Prostate gland (tissue), 2 donors: Measurements from ENCODE around the gene CREB5. TPM values are rescaled to one million over a fixed set of nuclear protein-coding genes. Genes with fewer than 3 reads are reported as not detected.

Experiments
- DNase-seq: peaks from one replicate; pipeline ENCODE4 v3.0.0-alpha.2; 2019; ENCODE audit warnings: low spot score
- H3K27ac ChIP-seq, 2 donors: fragments of 200-600 bp; sonication (generic); 2 replicates each; pipeline ENCODE4 v1.5.1; 2017 to 2019
- H3K27me3 ChIP-seq: fragments of 200-600 bp; sonication (generic); replicated peaks from 2 replicates; pipeline ENCODE4 v1.5.1; 2019; ENCODE audit not compliant: insufficient read depth
- H3K36me3 ChIP-seq, 2 donors: fragments of 200-600 bp; sonication (generic); 1 replicate in 1 of 2; 2 replicates in 1 of 2; pipeline versions ENCODE4 v1.5.1 to v1.8.1; 2017 to 2019
- H3K4me1 ChIP-seq: fragments of 200-600 bp; sonication (generic); replicated peaks from 2 replicates; pipeline ENCODE4 v1.5.1; 2019
- H3K4me3 ChIP-seq, 2 donors: fragments of 200-600 bp; sonication (generic); 2 replicates each; pipeline ENCODE4 v1.5.1; 2017 to 2019
- H3K9me3 ChIP-seq: fragments of 200-600 bp; sonication (generic); 2 replicates; pipeline ENCODE4 v1.5.1; 2017
- POLR2A ChIP-seq: fragments of 450-650 bp; IDR thresholded peaks from one replicate; pipeline ENCODE4 v1.6.1; 2016; ENCODE audit warnings: antibody characterized with exemption, mild to moderate bottlenecking
- POLR2AphosphoS5 ChIP-seq: sonication (generic); formaldehyde crosslinking; IDR thresholded peaks from one replicate; pipeline ENCODE4 v1.6.1; 2017; ENCODE audit warnings: antibody characterized with exemption
- WGBS: methylation state at CpG from one replicate; pipeline ENCODE4 v1.1.5; 2018; 5-methylcytosine and 5-hydroxymethylcytosine counted together
- intact Hi-C: fragments of 100-400 bp; cut with DNase I; formaldehyde crosslinking; loops from one replicate; pipeline ENCODE4 v1.14.2; 2022
- total RNA-seq, 2 donors: library from RNA; depleted of rRNA; stranded (reverse); fragments of >200 nt; gene quantifications; one replicate each; pipeline ENCODE4 v1.1.0, GENCODE V29; 2016
- TF ChIP-seq, protein P1 (sequence below), 4 experiments: fragments of 200-600 bp in 2 of 4; fragments of 450-650 bp in 2 of 4; sonication (generic) in 2 of 4; IDR thresholded peaks; 1 replicate in 3 of 4; 2 replicates in 1 of 4; pipeline ENCODE4 v1.5.1; 2016 to 2019; ENCODE audit warnings: antibody characterized with exemption in 4 of 4, mild to moderate bottlenecking in 2 of 4, moderate library complexity in 2 of 4

CREB5 gene
- total RNA-seq, 2 donors from 2014 or later = 0.46 to 3.4 TPM

DNA sequence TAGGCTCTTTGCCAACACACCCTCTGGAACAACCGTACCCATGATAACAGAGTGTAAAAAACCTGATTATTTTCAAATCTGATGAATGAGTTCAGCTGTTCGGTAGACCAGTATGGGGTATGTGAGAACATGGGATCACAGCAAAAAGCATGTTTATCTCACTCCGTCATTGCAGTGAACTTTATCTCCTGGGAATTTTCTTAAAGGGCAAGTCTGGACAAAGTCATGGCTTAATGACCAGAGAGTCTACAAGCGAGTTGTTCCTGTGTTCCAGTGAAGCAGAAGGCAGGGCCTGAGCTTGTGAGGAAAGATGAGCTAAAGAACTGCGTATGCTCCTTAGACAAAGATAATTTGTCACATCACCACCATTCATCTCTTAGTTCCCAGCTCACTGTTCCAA lies 326.1 kb downstream of the CREB5 start:
- DNase-seq = no peak
- 43% methylated on average over 5 of the region's 5 CpGs for WGBS
- no peak overlapping the region for H3K27ac ChIP-seq
- intact Hi-C loops = no loop called here
- no peaks in the 10 kb centered on the region for H3K36me3 ChIP-seq
- H3K4me1 ChIP-seq = no peaks in the 10 kb centered on the region
- no peaks in the 10 kb centered on the region for H3K27me3 ChIP-seq
- no peak overlapping the region for H3K4me3 ChIP-seq
- no peak for TF ChIP-seq POLR2AphosphoS5
- TF ChIP-seq POLR2A = no peak
- TF ChIP-seq, protein P1, sequence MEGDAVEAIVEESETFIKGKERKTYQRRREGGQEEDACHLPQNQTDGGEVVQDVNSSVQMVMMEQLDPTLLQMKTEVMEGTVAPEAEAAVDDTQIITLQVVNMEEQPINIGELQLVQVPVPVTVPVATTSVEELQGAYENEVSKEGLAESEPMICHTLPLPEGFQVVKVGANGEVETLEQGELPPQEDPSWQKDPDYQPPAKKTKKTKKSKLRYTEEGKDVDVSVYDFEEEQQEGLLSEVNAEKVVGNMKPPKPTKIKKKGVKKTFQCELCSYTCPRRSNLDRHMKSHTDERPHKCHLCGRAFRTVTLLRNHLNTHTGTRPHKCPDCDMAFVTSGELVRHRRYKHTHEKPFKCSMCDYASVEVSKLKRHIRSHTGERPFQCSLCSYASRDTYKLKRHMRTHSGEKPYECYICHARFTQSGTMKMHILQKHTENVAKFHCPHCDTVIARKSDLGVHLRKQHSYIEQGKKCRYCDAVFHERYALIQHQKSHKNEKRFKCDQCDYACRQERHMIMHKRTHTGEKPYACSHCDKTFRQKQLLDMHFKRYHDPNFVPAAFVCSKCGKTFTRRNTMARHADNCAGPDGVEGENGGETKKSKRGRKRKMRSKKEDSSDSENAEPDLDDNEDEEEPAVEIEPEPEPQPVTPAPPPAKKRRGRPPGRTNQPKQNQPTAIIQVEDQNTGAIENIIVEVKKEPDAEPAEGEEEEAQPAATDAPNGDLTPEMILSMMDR (IDR thresholded peaks at IDR 0.05) = no peak
- no peaks in the 10 kb centered on the region for H3K9me3 ChIP-seq

DNA sequence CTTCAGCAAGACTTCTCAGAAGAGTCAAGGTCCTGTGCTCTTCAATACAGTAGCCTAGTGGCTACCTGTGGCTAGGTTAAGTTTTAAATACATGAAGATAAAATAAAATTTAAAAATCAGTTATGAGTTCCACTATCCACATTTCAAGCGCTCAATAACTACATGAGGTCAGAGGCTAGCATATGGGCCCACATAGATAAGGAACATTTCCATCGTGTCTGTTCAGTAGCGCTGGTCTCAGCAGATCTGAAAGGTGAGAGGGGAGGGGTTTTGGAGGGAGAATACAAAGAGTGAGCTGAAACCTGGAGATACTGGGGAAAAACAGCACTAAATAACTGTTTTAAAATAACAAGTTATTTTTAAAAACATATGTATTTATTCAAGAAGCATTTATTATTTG lies 326.8 kb downstream of the CREB5 start:
- TF ChIP-seq, protein P1 (IDR thresholded peaks at IDR 0.05) = no peak
- TF ChIP-seq POLR2AphosphoS5 = no peak
- no peak for TF ChIP-seq POLR2A
- no peaks in the 10 kb centered on the region for H3K36me3 ChIP-seq
- WGBS = 89% methylated on average over 3 of the region's 3 CpGs
- intact Hi-C loops = no loop called here
- H3K4me3 ChIP-seq = no peak overlapping the region
- no peak for DNase-seq
- H3K27ac ChIP-seq = no peak overlapping the region
- H3K4me1 ChIP-seq = no peaks in the 10 kb centered on the region
- no peaks in the 10 kb centered on the region for H3K27me3 ChIP-seq
- no peaks in the 10 kb centered on the region for H3K9me3 ChIP-seq

- intact Hi-C loops = no loop called here
- Histone ChIP-seq H3K9me3 (no peaks in the 10 kb centered on the region), H3K27ac (no peak overlapping the region), H3K36me3 (no peaks in the 10 kb centered on the region), H3K4me1 (no peaks in the 10 kb centered on the region), H3K27me3 (no peaks in the 10 kb centered on the region), H3K4me3 (no peak overlapping the region)
- TF ChIP-seq, protein P1 (IDR thresholded peaks at IDR 0.05) = no peak
- TF ChIP-seq POLR2AphosphoS5 (no peak), POLR2A (no peak)
- DNase-seq = no peak
- 58% methylated on average over 5 of the region's 5 CpGs for WGBS
Measured at GRCh38 chr7:28739826-28740225, 327.5 kb downstream of the CREB5 start.

- H3K4me3 ChIP-seq = no peak overlapping the region
- H3K27ac ChIP-seq = no peak overlapping the region
- no peaks in the 10 kb centered on the region for H3K36me3 ChIP-seq
- WGBS = 63% methylated on average over 4 of the region's 4 CpGs
- H3K9me3 ChIP-seq = no peaks in the 10 kb centered on the region
- no peaks in the 10 kb centered on the region for H3K4me1 ChIP-seq
- no peak for DNase-seq
- TF ChIP-seq POLR2AphosphoS5 (no peak), POLR2A (no peak)
- TF ChIP-seq, protein P1 (IDR thresholded peaks at IDR 0.05) = no peak
- H3K27me3 ChIP-seq = no peaks in the 10 kb centered on the region
- intact Hi-C loops = no loop called here
Measured at GRCh38 chr7:28744951-28745350, 332.6 kb downstream of the CREB5 start.

GRCh38 chr7:28745351-28745750 lies 333.0 kb downstream of the CREB5 start:
- TF ChIP-seq POLR2A = no peak
- TF ChIP-seq POLR2AphosphoS5 = no peak
- TF ChIP-seq, protein P1 (IDR thresholded peaks at IDR 0.05) = no peak
- Histone ChIP-seq H3K9me3 (no peaks in the 10 kb centered on the region), H3K4me3 (no peak overlapping the region), H3K27ac (no peak overlapping the region), H3K36me3 (no peaks in the 10 kb centered on the region), H3K27me3 (no peaks in the 10 kb centered on the region), H3K4me1 (no peaks in the 10 kb centered on the region)
- intact Hi-C loops = no loop called here
- no peak for DNase-seq
- 88% methylated on average over 3 of the region's 3 CpGs for WGBS
